ENCODE measurements around the gene HECTD3. TPM values are rescaled to one million over a fixed set of nuclear protein-coding genes. Genes with fewer than 3 reads are reported as not detected.

The HECTD3 gene
- total and polyA plus RNA-seq, 2 of the 4 experiments (the other 2 are of a cell fraction), result 12.2 to 39.5 TPM

DNA sequence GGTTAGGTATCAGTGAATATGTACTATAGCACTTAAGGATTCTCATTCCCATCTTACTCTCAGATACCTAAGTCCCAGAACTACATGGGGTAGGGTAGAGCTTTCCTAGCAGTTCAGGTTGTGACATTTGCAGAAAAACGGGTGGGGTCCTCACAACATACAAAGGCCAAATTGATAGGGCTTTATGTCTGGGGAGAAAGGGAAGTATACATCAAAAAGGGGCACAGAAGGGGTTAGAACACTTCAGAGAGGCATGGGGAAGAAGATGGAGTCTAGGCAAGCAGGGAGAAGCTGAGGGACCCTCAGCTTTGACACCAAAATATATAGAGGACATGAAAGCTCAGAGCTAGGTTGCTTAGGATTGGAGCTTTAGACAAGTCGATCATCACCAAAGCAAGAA, 4.6 kb upstream of the HECTD3 start:
- H2BK15ac ChIP-seq (ENCODE audit: low read depth, low read length), result no peak overlapping the region
- H2BK5ac ChIP-seq (ENCODE audit: low read depth, low read length, poor library complexity, severe bottlenecking), result no peak overlapping the region
- peaks cover 1% of the 10 kb centered on the region; the same call in 1 of the 2 replicates for H3K27me3 ChIP-seq (ENCODE audit: control insufficient read depth, insufficient read depth, low read length)
- in situ Hi-C loops (cut with MboI; ENCODE audit: low sequenced_read_pairs), result no loop called here
- no peak overlapping the region for H3K14ac ChIP-seq (replicated peaks; ENCODE audit: low read depth, low read length)
- ChIA-PET POLR2A (ENCODE audit: unreplicated experiment) (no interaction called here), CTCF (no interaction called here)
- H3K18ac ChIP-seq (ENCODE audit: low read depth, low read length), result no peak overlapping the region
- ATAC-seq (ENCODE audit: low read depth) (no peak), DNase-seq (no peak)
- H3K23ac ChIP-seq (ENCODE audit: low read depth, low read length), result no peak overlapping the region
- H4K91ac ChIP-seq (ENCODE audit: insufficient read depth, low read depth, low read length), result no peak overlapping the region
- dilution Hi-C loops (cut with HindIII; ENCODE audit: low sequenced_read_pairs, unreplicated experiment), result no loop called here
- H3K36me3 ChIP-seq (ENCODE audit: control insufficient read depth, insufficient read depth, low read length), result peaks cover 9% of the 10 kb centered on the region; the same call in 1 of the 2 replicates
- H3K4me1 ChIP-seq (ENCODE audit: control insufficient read depth, insufficient read depth, low read length), result peaks cover 8% of the 10 kb centered on the region; the same call in 1 of the 2 replicates
- no peak for TF ChIP-seq RAD21 (IDR thresholded peaks at IDR 0.05; ENCODE audit: low read length)
- H3K27ac ChIP-seq (ENCODE audit: insufficient read depth, low read length), result no peak overlapping the region
- H3K79me1 ChIP-seq (ENCODE audit: low read depth in 1 of 2, low read length in 2 of 2), result peaks cover 13 to 37% of the 10 kb centered on the region in 2 experiments; a peak in 3 of 4 replicates
- no peak overlapping the region for H4K5ac ChIP-seq (ENCODE audit: low read depth, low read length)
- peaks cover 3% of the 10 kb centered on the region; the same call in 1 of the 2 replicates for H4K20me1 ChIP-seq (ENCODE audit: insufficient read depth, low read length)
- no CpG with 5 or more reads among the region's 2 CpGs for WGBS, 2 experiments (ENCODE audit: extremely low coverage in 2 of 2, insufficient read length in 1 of 2)
- no TSS peak for BruUV-seq (replicated peaks)
- no peak overlapping the region for H2AK9ac ChIP-seq (replicated peaks; ENCODE audit: low read depth, low read length, poor library complexity)
- no peak overlapping the region for H2BK120ac ChIP-seq (ENCODE audit: low read depth, low read length)
- H3K4me3 ChIP-seq (ENCODE audit: insufficient read depth, low read depth, low read length), result no peak overlapping the region
- H3K4ac ChIP-seq (ENCODE audit: low read depth, low read length), result no peak overlapping the region
- intact Hi-C loops (cut with micrococcal nuclease), result loop anchor here (2.0 kb wide), 1 partner anchor 475 kb away; the partner anchor contains the start of gene TESK2
- no peak overlapping the region for H4K8ac ChIP-seq (ENCODE audit: low read depth in 2 of 2, low read length in 2 of 2)
- no peaks in the 10 kb centered on the region for H3K9me3 ChIP-seq (ENCODE audit: control insufficient read depth, insufficient read depth, low read length)
- H2AFZ ChIP-seq (replicated peaks; ENCODE audit: low read length, poor library complexity), result no peak overlapping the region
- no peak overlapping the region for H3K56ac ChIP-seq (ENCODE audit: extremely low read depth, insufficient read depth, low read length)
- no peak overlapping the region for H2BK20ac ChIP-seq (ENCODE audit: low read depth, low read length)
- no peak overlapping the region for H3K4me2 ChIP-seq (ENCODE audit: low read depth, low read length)
- no peak overlapping the region for H2AK5ac ChIP-seq (ENCODE audit: low read depth, low read length)
- no peak overlapping the region for H3K9ac ChIP-seq (ENCODE audit: low read depth, low read length)
- H3K9me1 ChIP-seq (ENCODE audit: insufficient read depth, low read length), result peaks cover 5% of the 10 kb centered on the region; the same call in 1 of the 2 replicates

All from IMR-90 (cell line).